Measurements from ENCODE around the gene KAZALD1. TPM values are rescaled to one million over a fixed set of nuclear protein-coding genes. Genes with fewer than 3 reads are reported as not detected.

Gene KAZALD1, protein sequence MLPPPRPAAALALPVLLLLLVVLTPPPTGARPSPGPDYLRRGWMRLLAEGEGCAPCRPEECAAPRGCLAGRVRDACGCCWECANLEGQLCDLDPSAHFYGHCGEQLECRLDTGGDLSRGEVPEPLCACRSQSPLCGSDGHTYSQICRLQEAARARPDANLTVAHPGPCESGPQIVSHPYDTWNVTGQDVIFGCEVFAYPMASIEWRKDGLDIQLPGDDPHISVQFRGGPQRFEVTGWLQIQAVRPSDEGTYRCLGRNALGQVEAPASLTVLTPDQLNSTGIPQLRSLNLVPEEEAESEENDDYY
- 3.3 and 3.8 TPM in 2 replicates for total RNA-seq

DNA sequence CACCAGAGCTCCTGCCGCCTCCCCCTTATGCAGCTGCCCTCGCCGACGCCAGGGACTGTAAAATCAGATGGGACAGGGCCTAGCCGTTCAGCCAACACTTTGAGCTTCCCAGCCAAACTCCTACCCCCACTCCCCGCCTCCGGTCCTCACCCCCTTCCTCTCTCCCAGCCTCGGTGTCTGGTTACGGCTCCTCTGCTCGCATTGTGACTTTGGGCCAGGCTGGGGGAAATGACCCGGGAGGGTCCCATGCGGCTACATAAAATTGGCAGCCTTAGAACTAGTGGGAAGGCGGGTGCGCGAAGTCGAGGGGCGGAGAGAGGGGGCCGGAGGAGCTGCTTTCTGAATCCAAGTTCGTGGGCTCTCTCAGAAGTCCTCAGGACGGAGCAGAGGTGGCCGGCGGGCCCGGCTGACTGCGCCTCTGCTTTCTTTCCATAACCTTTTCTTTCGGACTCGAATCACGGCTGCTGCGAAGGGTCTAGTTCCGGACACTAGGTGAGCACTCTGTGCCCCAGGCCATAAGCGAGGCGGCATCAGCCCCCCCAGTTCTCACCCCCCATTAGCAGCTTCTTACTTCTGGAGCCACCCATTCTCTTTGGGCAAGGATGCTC lies at the start of gene KAZALD1:
Gene KAZALD1 (plus strand): TSS at position 366 of the 608 bp plus-strand sequence. CDS start 604 bp downstream, outside the sequence.

DNA sequence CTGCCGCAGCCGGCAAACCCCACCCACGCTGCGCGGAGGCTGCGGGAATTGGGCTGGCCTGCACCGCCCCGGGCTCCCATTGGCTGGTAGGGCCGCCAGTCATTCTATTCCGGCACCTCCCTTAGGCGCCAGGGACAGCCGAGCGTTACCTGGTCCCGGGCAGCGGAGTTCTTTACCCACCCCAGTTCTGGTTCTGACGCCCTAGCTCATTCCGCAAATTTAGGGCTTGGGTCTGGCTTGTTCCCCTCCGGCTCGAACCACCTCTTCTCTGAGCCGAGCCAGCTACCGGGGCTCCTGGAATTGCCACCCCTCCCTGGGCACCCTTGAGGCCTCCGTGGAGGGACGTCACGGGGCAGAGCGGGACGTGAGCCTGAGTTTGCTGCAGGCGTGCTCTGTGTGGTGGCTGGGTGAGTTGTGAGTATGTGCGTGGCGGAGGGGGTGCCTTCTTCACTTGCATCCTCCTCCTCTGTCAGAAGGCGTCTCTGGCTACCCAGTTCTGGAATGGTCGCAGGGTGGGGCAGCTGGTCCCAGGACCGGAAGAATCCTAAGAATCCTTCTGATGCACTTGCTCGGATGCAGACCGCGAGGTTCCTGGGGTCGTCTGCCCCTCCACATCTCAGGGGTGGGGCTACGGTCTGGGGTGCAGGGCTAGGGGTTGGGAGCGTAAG lies 30.5 kb upstream of the KAZALD1 start, which contains the start of the genes PDZD7 and SFXN3:
Gene PDZD7 (minus strand): TSS at position 2 of the 668 bp plus-strand sequence. CDS start 910 bp downstream, outside the sequence.
Gene SFXN3 (plus strand): TSS at position 107 of the 668 bp plus-strand sequence. CDS start 3,461 bp downstream, outside the sequence.

Other genes with a start within 250 kb of the KAZALD1 start
- 8.1 and 9.4 TPM in 2 replicates for gene SLF2, start 149.0 kb upstream of the KAZALD1 start, total RNA-seq
- gene SEMA4G, start 92.5 kb upstream of the KAZALD1 start, total RNA-seq: 1.2 and 1.9 TPM in 2 replicates
- 100 and 112 TPM in 2 replicates for gene MRPL43, start 74.5 kb upstream of the KAZALD1 start, total RNA-seq
- 6.4 and 10.1 TPM in 2 replicates for gene TWNK, start 74.4 kb upstream of the KAZALD1 start, total RNA-seq
- gene LZTS2, start 62.2 kb upstream of the KAZALD1 start, total RNA-seq: 42.8 and 61.3 TPM in 2 replicates
- gene PDZD7, start 30.9 kb upstream of the KAZALD1 start, total RNA-seq: 0.88 and 1.2 TPM in 2 replicates
- gene SFXN3, start 30.8 kb upstream of the KAZALD1 start, total RNA-seq: 25.0 and 37.0 TPM in 2 replicates
- gene TLX1, start 69.3 kb downstream of the KAZALD1 start, total RNA-seq: 0.65 and 2.2 TPM in 2 replicates
- gene LBX1, start 167.5 kb downstream of the KAZALD1 start, total RNA-seq: not detected in 2 replicates

Measured in airway epithelial cell (primary cell).